WTC11 (cell line): ENCODE data around the gene HRH1. TPM values are rescaled to one million over a fixed set of nuclear protein-coding genes. Genes with fewer than 3 reads are reported as not detected.

ENCODE experiments used
- ATAC-seq: fragments of 200-7000 bp; cut with Tn5 transposase; 2 replicates; pipeline ENCODE4 v1.10.0; 2021; ENCODE audit warnings: mild to moderate bottlenecking, moderate library complexity
- CTCF ChIA-PET: fragments of 300-600 bp; sonication (Branson Sonifier 250); formaldehyde crosslinking; loops from one replicate; lab custom pipeline; 2021; ENCODE audit warnings: antibody characterized with exemption; lab: Charles Lee
- POLR2A ChIA-PET: fragments of 350-600 bp; sonication (Branson Sonifier 250); formaldehyde crosslinking; loops from one replicate; lab custom pipeline; 2021; ENCODE audit warnings: antibody characterized with exemption; lab: Charles Lee
- DNase-seq: peaks from one replicate; pipeline ENCODE4 v3.0.0; 2021; ENCODE audit warnings: low spot score
- H3K27ac Mint-ChIP-seq: 2 replicates; pipeline ENCODE4 v1.8.0; 2021; ENCODE audit warnings: mixed read lengths
- H3K27me3 Mint-ChIP-seq: 2 replicates; pipeline ENCODE4 v1.8.0; 2021; ENCODE audit warnings: low read depth, mild to moderate bottlenecking, moderate library complexity, mixed read lengths
- H3K36me3 Mint-ChIP-seq: 2 replicates; pipeline ENCODE4 v1.8.0; 2021; ENCODE audit warnings: mixed read lengths
- H3K4me1 Mint-ChIP-seq: 2 replicates; pipeline ENCODE4 v1.8.0; 2022; ENCODE audit warnings: mixed read lengths
- H3K4me3 Mint-ChIP-seq: 2 replicates; pipeline ENCODE4 v1.8.0; 2021; ENCODE audit warnings: mild to moderate bottlenecking, moderate library complexity, mixed read lengths
- H3K9me3 Mint-ChIP-seq: 2 replicates; pipeline ENCODE4 v1.8.0; 2021; ENCODE audit warnings: mixed read lengths
- AR ChIP-seq: fragments of 250-450 bp; sonication (Bioruptor Pico); IDR thresholded peaks from 2 replicates; pipeline ENCODE4 v1.9.0; 2021; ENCODE audit warnings: mild to moderate bottlenecking
- ATF3 ChIP-seq: sonication (generic); formaldehyde crosslinking; conservative IDR thresholded peaks from 2 replicates; pipeline ENCODE4 v1.8.1; 2022; ENCODE audit warnings: mild to moderate bottlenecking, missing genetic modification reagents
- ATF6 ChIP-seq: sonication (generic); formaldehyde crosslinking; IDR thresholded peaks from 2 replicates; pipeline ENCODE4 v1.8.1; 2023; ENCODE audit warnings: mild to moderate bottlenecking, missing genetic modification reagents
- CDX4 ChIP-seq: fragments of 250-450 bp; sonication (Bioruptor Pico); IDR thresholded peaks from 2 replicates; pipeline ENCODE4 v1.9.0; 2021; ENCODE audit warnings: moderate library complexity, mild to moderate bottlenecking, inconsistent platforms, borderline replicate concordance
- EMX1 ChIP-seq: fragments of 250-450 bp; sonication (Bioruptor Pico); IDR thresholded peaks from 2 replicates; pipeline ENCODE4 v1.8.0; 2021; ENCODE audit warnings: mild to moderate bottlenecking
- GABPB1 ChIP-seq: sonication (generic); formaldehyde crosslinking; IDR thresholded peaks from 2 replicates; pipeline ENCODE4 v1.8.1; 2023; ENCODE audit warnings: mild to moderate bottlenecking, missing genetic modification reagents
- JAZF1 ChIP-seq: fragments of 250-450 bp; sonication (Bioruptor Pico); IDR thresholded peaks from 2 replicates; pipeline ENCODE4 v1.9.0; 2021; ENCODE audit warnings: moderate library complexity, mild to moderate bottlenecking, inconsistent platforms
- MLX ChIP-seq: sonication (generic); formaldehyde crosslinking; IDR thresholded peaks from 2 replicates; pipeline ENCODE4 v1.8.1; 2023; ENCODE audit warnings: mild to moderate bottlenecking, missing genetic modification reagents, moderate library complexity
- MYBL2 ChIP-seq: sonication (generic); formaldehyde crosslinking; IDR thresholded peaks from 2 replicates; pipeline ENCODE4 v1.8.1; 2023; ENCODE audit warnings: mild to moderate bottlenecking, moderate library complexity, missing genetic modification reagents
- NFATC4 ChIP-seq: fragments of 250-450 bp; sonication (Bioruptor Pico); IDR thresholded peaks from 2 replicates; pipeline ENCODE4 v1.9.0; 2021; ENCODE audit warnings: mild to moderate bottlenecking
- NFYB ChIP-seq: sonication (generic); formaldehyde crosslinking; conservative IDR thresholded peaks from 2 replicates; pipeline ENCODE4 v1.8.0; 2022; ENCODE audit warnings: low read depth, missing genetic modification reagents
- NR1H2 ChIP-seq: sonication (generic); formaldehyde crosslinking; IDR thresholded peaks from 2 replicates; pipeline ENCODE4 v1.9.0; 2021; ENCODE audit warnings: mild to moderate bottlenecking, moderate library complexity, missing genetic modification reagents
- OVOL2 ChIP-seq: fragments of 250-450 bp; sonication (Bioruptor Pico); IDR thresholded peaks from 2 replicates; pipeline ENCODE4 v1.9.0; 2021; ENCODE audit warnings: mild to moderate bottlenecking, borderline replicate concordance
- PRDM15 ChIP-seq: sonication (generic); formaldehyde crosslinking; IDR thresholded peaks from 2 replicates; pipeline ENCODE4 v1.8.0; 2022; ENCODE audit warnings: missing genetic modification reagents
- PRRX2 ChIP-seq: fragments of 250-450 bp; sonication (Bioruptor Pico); IDR thresholded peaks from 2 replicates; pipeline ENCODE4 v1.8.0; 2021; ENCODE audit warnings: mild to moderate bottlenecking
- SMAD4 ChIP-seq: sonication (generic); formaldehyde crosslinking; IDR thresholded peaks from 2 replicates; pipeline ENCODE4 v1.8.0; 2022; ENCODE audit warnings: mild to moderate bottlenecking, missing genetic modification reagents
- ZMAT4 ChIP-seq: fragments of 250-450 bp; sonication (Bioruptor Pico); IDR thresholded peaks from 2 replicates; pipeline ENCODE4 v1.9.0; 2021; ENCODE audit warnings: mild to moderate bottlenecking
- ZNF138 ChIP-seq: sonication (generic); formaldehyde crosslinking; conservative IDR thresholded peaks from 2 replicates; pipeline ENCODE4 v1.8.1; 2022; ENCODE audit warnings: mild to moderate bottlenecking, moderate library complexity, missing genetic modification reagents
- ZNF232 ChIP-seq: sonication (generic); formaldehyde crosslinking; IDR thresholded peaks from 2 replicates; pipeline ENCODE4 v1.8.0; 2022; ENCODE audit warnings: mild to moderate bottlenecking, missing genetic modification reagents
- ZNF396 ChIP-seq: fragments of 250-450 bp; sonication (Bioruptor Pico); IDR thresholded peaks from 2 replicates; pipeline ENCODE4 v1.8.0; 2021; ENCODE audit warnings: mild to moderate bottlenecking, moderate library complexity, borderline replicate concordance
- total RNA-seq: library from RNA; stranded (reverse); gene quantifications from 3 replicates; pipeline ENCODE4 v1.2.3, GENCODE V29; 2021

HRH1 gene
- total RNA-seq, 1 experiment from 2014 or later = not detected

- TF ChIP-seq AR (CRISPR knock-in tag) = no peak
These were observed 37.8 kb upstream of the HRH1 start (continued) for GRCh38 chr3:11116336-11117059.

GRCh38 chr3:11117591-11117990 is 36.7 kb upstream of the HRH1 start:
- no peak for ATAC-seq
- no peaks in the 10 kb centered on the region; the same call in 1 of the 2 replicates for H3K27me3 Mint-ChIP-seq
- DNase-seq = no peak
- ChIA-PET POLR2A (no interaction called here), CTCF (interaction anchor here (0.8 to 0.9 kb wide), 3 partner anchors 38 to 119 kb away, joined by 3 read pairs; no protein-coding TSS in a partner anchor)
- peaks cover 12% of the 10 kb centered on the region for H3K9me3 Mint-ChIP-seq
- no peak overlapping the region for H3K27ac Mint-ChIP-seq
- H3K36me3 Mint-ChIP-seq = peaks cover 2% of the 10 kb centered on the region
- peaks cover 9% of the 10 kb centered on the region for H3K4me1 Mint-ChIP-seq
- H3K4me3 Mint-ChIP-seq = no peak overlapping the region
- TF ChIP-seq NFYB (CRISPR knock-in tag) (no peak), NR1H2 (CRISPR knock-in tag) (no peak), ATF3 (CRISPR knock-in tag) (no peak), MLX (CRISPR knock-in tag) (no peak), MYBL2 (CRISPR knock-in tag) (no peak), ZNF138 (no peak), ATF6 (no peak), ZNF232 (CRISPR knock-in tag) (no peak), SMAD4 (no peak), GABPB1 (no peak), NFATC4 (CRISPR knock-in tag) (no peak), PRDM15 (CRISPR knock-in tag) (no peak)

- peaks cover 9% of the 10 kb centered on the region for H3K4me1 Mint-ChIP-seq
- CTCF ChIA-PET = interaction anchor here (0.8 to 0.9 kb wide), 2 partner anchors 57 to 118 kb away, joined by 3 read pairs; no protein-coding TSS in a partner anchor
- H3K36me3 Mint-ChIP-seq = peaks cover 7% of the 10 kb centered on the region
- no peak overlapping the region for H3K27ac Mint-ChIP-seq
- peaks cover 14% of the 10 kb centered on the region for H3K9me3 Mint-ChIP-seq
- POLR2A ChIA-PET = no interaction called here
- peaks cover 5% of the 10 kb centered on the region; the same call in 1 of the 2 replicates for H3K27me3 Mint-ChIP-seq
- ATAC-seq = no peak
- DNase-seq = no peak
- no peak overlapping the region for H3K4me3 Mint-ChIP-seq
- no peak for TF ChIP-seq EMX1 (CRISPR knock-in tag)
- TF ChIP-seq OVOL2 (CRISPR knock-in tag) = no peak
- no peak for TF ChIP-seq ATF3 (CRISPR knock-in tag)
- TF ChIP-seq CDX4 (CRISPR knock-in tag) = no peak
- TF ChIP-seq PRRX2 = no peak
- no peak for TF ChIP-seq ZNF396 (CRISPR knock-in tag)
- TF ChIP-seq JAZF1 (CRISPR knock-in tag) = no peak
- TF ChIP-seq ZMAT4 (CRISPR knock-in tag) = no peak
These were observed 36.1 kb upstream of the HRH1 start for GRCh38 chr3:11118181-11118682.
